AML-193 (cell line): Measurements from ENCODE around the gene GRIN3A.
"Not testable (repeated sequence)": the region's sequence is repeated elsewhere in the genome, so short reads cannot be mapped to it uniquely, and the experiment has no call there.

ENCODE experiments used
- DNase-seq, 2 experiments: peaks; one replicate each; lab custom pipeline; 2025; lab: John Stamatoyannopoulos, UW

GRIN3A gene

GRCh38 chr9:101578378-101578777 is 160.1 kb downstream of the GRIN3A start:
- DNase-seq = no peak

DNA sequence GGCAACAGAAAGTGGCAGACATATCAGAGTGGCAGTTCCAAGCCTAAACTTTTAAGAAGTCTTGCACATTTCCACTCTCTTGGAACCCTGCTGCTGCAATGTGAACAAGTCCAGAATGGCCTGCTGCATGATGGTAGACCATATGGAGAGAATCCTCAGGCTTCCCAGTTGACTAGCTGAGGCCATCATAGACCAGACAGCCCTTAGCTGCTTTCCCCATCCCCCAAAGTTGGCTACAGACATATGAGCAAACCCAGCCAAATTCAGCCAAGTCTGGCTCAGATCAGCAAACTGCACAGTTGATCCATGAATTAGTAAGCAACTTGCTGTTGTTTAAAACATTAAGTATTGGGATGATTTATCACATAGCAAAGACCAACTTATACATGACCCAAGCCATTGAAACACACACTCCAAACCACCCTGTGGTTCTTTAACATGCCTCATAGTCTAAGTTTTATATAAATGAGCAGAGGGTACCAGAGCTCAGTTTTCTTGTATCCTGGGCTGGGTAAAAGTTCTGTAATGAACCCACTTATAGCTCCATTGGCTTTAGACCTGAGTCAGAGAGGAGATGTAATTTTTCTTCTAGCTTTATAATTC is 163.6 kb downstream of the GRIN3A start:
- no peak for DNase-seq

GRCh38 chr9:101572316-101572715 is 166.1 kb downstream of the GRIN3A start:
- DNase-seq = no peak

DNA sequence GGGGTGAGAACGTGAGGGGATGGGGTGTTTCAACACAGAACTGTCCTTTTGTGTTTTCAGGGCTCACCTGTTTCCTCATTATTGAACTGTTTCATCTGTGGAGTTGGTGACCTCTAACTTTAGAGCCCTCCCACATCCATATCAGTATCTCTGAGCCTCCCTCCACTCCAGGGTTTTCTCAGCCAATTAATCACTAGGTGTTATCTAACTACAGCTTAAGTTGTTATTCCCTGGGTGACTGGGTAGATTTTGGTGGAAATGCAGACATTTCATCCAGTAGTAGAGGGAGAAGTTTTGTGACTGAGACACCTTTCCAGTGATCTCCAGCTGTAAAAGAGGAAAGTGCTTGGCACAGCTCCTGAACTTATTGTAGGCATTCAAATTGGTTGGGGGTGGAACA is 167.3 kb downstream of the GRIN3A start:
- DNase-seq = no peak

- DNase-seq = no peak
These were observed 168.5 kb downstream of the GRIN3A start for GRCh38 chr9:101569741-101570501.

GRCh38 chr9:101567725-101568350 is 170.6 kb downstream of the GRIN3A start:
- DNase-seq = no peak

DNA sequence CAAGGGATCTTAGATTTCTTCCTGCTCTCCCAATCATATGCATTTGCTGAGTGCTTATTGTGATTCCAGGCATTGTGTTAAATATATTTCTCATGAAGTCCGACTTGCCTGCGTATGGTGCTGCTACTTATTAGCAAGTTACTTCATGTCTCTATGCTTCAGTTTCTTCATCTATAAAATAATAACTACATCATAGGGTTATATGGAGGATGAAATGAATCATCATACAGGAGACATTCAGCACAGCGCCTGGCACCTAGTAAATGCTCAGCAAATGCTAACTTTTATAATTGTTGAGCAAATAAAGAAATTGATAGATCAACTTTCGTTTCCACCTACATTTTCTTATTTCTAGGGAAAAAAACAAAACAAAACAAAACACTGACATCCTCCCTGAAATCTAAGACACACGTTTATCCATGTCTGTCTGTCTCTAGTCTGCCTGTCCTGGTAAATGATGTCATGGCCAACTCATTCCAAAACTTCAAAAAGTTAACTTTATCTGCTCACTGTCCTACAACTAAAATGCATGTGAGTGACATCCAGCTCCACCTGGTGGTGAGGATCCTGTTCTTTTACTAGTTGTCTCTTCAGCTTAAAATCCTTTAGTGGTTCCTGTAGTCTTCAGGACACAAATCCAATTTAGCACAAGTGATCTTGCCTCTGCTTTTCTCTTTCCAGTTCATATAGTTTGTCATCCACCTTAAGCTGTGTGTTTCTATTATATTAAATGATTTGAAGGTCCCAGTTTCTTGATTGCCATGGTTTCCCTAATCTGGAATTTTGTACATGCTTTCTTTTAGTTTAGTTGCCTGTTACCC is 171.3 kb downstream of the GRIN3A start:
- peak; percentile 14 to 56 for DNase-seq

- DNase-seq = no peak
These were observed 174.2 kb downstream of the GRIN3A start for GRCh38 chr9:101564252-101564651.

DNA sequence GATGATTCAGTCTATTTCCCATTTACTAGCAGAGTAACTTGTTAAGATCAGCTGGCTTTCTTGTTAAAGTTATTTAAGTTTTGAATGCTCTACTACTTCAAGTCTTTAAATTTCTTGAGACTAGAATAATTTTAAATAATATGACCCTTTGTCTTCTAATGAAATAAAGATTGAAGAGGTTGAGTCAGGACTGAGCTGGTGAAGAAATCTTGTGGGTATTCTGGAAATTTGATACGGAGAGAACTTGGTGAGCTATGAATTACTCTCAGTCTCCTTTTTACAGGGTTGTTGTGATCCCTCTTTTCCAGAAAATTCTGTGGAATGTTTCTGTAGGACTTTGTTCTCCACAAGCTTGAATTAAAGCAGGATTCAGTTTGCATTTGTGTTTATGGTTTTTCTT is 175.5 kb downstream of the GRIN3A start:
- DNase-seq = no peak

GRCh38 chr9:101561740-101562139 is 176.7 kb downstream of the GRIN3A start:
- DNase-seq = no peak

DNA sequence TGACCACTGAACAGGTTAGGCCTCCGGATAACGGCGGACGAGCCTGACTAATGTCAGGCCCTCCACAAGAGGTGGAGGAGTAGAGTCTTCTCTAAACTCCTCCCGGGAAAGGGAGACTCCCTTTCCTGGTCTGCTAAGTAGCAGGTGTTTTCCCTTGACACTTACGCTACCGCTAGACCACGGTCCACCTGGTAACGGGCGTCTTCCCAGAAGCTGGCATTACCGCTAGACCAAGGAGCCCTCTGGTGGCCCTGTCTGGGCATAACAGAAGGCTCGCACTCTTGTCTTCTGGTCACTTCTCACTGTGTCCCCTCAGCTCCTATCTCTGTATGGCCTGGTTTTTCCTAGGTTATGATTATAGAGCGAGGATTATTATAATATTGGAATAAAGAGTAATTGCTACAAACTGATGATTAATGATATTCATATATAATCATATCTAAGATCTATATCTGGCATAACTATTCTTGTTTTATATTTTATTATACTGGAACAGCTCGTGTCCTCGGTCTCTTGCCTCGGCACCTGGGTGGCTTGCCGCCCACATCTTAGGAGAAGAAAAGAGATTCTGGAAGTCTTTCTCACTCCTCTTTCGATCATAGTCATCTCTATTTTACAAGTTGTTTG is 188.9 kb downstream of the GRIN3A start:
- not testable (repeated sequence) for DNase-seq

DNA sequence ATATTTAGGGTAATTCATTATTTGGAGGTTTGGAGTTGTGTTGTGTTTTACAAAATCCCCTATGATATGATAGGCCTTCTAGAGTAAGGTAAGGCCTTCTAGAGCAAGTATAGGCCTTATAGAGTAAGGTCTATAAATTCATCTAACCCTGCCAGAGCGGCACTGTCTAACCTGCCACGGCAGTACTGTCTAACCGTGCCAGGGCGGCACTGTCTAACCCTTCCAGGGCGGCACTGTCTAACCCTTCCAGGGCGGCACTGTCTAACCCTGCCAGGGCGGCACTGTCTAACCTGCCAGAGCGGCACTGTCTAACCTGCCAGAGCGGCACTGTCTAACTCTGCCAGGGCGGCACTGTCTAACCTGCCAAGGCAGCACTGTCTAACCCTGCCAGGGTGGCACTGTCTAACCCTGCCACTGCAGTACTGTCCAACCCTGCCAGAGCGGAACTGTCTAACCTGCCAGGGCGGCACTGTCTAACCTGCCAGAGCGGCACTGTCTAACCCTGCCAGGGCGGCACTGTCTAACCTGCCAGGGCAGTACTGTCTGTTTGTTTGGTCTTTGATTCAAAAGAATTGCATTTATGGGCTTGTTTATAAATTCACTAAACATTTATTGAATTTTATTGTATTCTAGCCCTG is 195.2 kb downstream of the GRIN3A start:
- no peak for DNase-seq

GRCh38 chr9:101540069-101540468 is 198.4 kb downstream of the GRIN3A start:
- no peak for DNase-seq

DNA sequence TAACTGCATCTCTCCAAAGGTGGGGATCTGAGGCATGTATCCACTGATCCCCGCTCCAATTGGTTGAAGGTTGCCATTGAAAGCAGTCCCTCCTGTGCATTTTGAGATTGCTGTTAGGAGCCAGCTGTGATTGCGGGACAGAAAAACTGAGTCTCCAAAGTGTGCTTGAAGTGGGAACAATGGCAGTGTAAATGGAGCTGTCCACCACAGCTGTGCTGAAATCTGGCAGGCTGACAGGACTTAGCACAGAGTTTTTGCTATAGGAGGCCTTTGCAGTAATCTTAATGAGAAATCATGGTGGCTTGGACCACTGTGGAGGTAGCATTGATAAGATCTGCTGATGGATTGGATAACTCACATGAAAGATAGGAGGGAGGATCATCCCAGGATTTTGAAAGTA is 201.5 kb downstream of the GRIN3A start:
- DNase-seq = no peak

DNA sequence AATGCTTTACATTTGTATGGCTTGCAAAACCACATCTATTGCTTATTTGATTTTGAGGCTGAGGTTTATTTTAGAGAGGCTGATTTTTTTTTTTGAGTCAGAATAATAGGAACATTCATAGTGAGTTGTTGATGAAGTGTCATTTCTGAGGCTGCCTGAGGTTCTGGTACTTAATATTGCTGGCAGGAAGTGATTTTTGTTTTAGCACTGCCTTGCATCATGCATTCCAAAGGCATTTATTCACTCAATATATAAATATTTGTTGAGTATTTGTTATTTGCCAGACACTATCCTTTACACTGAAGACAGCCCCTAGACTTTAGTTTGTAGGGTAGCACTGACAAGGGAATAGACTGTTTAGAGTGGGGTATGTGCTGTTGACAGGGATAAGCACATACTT is 202.1 kb downstream of the GRIN3A start:
- no peak for DNase-seq

GRCh38 chr9:101533334-101534204 is 204.9 kb downstream of the GRIN3A start, which contains the start of gene RNF20:
Gene RNF20, plus strand, starts transcription at chr9:101533853. Its CDS starts 1,571 bp downstream, at chr9:101535424.
- DNase-seq = peak; percentile 94 to 95

DNA sequence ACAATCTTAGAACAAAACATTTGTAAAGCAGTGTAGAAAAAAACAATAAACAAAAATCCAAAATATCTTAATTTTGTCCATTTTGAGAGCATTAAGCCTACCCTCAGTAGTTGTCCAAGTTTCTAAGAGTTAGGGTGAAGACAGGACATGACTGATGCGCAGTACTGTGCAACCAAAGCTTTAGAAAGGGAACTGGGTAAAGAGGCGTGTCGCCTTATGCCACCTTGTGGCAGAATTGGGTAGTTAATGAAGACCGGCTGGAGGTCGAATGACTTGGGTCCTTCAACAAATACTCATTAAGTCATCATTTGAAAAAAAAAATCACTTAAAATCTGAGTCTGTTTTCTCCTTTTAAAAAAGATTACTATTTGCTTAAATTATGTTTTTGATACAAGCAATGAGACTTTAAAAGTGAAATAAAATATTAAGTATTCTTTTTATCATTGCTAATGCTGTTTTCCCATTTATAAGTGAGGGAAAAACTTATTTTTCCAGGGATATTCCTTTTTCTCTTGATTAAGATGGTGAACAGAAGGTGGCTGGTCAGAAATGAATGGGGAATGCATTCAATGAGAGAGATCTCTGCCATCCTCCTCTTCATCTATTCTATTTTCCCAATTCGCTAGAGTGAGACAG is 208.3 kb downstream of the GRIN3A start:
- DNase-seq = peak; percentile 60 to 78

DNA sequence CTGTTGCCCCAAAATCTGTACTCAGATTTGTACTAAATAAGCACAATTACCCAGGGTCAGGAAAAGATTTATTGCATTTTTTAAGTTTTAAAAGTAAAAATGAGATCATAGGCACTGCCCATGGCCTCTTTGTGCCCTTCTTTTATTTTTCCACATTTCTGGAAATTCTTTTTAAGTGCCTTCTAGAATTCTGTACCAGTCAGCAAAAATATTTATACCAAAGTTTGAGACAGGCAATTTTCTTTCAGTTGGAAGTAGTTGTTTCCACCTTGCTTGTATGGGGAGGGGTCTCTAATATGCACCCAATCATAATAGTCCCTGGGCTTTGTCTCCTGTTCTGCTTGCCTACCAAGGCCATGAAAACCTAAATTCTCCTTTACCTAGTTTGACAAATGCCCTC is 210.4 kb downstream of the GRIN3A start:
- DNase-seq = no peak

GRCh38 chr9:101527066-101527465 is 211.4 kb downstream of the GRIN3A start:
- DNase-seq = no peak

- no peak for DNase-seq
These were observed 214.1 kb downstream of the GRIN3A start for GRCh38 chr9:101524371-101524770.
